Measurements from ENCODE around the gene AKAP12.

DNA sequence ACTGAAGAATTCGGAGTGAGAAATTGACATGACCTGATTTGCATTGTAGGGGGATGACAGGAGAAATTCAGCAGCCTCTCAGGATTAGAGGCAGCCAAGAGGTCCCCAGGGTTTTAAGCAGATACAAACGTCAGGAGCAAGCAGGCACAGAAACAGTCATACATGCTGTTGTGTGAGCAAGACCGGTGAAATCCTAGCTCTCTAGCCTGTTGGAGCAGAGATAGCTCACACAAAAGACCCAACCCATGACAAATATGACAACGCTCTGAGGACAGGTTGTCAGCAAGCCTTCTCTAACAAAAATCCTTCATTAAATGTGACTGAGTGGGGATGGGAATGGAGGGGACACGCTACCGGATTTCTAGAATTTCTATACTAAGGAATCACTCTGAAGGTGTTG, 23.0 kb upstream of the AKAP12 start:
- TF ChIP-seq CTCF (IDR thresholded peaks at IDR 0.05; ENCODE audit: low read depth, low read length) (no peak), POLR2A (IDR thresholded peaks at IDR 0.05; ENCODE audit: extremely low read depth, insufficient read length) (no peak), MYC (IDR thresholded peaks at IDR 0.05; ENCODE audit: low read depth, low read length) (no peak)
- TF ChIP-seq, protein P1, sequence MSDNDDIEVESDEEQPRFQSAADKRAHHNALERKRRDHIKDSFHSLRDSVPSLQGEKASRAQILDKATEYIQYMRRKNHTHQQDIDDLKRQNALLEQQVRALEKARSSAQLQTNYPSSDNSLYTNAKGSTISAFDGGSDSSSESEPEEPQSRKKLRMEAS (IDR thresholded peaks at IDR 0.05; ENCODE audit: low read depth, low read length) = no peak
